ENCODE results near the gene SLC37A3. TPM values are rescaled to one million over a fixed set of nuclear protein-coding genes. Genes with fewer than 3 reads are reported as not detected.
"Not testable (repeated sequence)": the region's sequence is repeated elsewhere in the genome, so short reads cannot be mapped to it uniquely, and the experiment has no call there.

The SLC37A3 gene
- total RNA-seq, 1 donor from 2014 or later = 86.4 TPM

DNA sequence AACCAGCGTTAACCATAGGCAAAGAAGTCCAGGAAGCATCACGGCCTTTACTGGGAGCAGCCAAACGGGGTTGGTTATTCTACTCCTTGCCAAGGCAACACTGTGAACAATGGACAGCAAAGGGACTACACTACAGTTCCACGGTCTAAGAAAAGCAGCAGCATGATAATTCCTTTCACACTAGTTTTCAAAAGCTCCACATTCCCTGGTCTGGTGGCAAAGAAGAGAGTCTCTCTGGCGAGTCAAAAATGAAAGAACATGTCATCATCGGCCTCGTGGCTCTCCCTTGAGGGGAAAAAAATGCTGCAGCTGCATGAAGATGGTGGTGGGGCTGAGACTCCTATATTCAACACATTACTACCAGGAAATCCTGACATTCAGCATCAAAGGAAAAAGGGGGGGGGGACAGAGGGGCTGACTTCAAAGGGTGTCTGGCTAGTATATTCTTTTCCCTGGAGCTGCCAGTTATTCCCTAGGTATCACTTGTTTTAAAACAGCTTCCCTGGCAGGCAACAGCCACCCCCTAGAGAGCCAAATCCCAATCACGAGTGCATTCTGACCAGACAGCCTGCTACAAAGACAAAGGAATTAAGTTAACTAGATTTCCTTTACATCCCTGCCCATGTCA, 49.1 kb downstream of the SLC37A3 start:
- intact Hi-C loops (cut with micrococcal nuclease) = no loop called here

DNA sequence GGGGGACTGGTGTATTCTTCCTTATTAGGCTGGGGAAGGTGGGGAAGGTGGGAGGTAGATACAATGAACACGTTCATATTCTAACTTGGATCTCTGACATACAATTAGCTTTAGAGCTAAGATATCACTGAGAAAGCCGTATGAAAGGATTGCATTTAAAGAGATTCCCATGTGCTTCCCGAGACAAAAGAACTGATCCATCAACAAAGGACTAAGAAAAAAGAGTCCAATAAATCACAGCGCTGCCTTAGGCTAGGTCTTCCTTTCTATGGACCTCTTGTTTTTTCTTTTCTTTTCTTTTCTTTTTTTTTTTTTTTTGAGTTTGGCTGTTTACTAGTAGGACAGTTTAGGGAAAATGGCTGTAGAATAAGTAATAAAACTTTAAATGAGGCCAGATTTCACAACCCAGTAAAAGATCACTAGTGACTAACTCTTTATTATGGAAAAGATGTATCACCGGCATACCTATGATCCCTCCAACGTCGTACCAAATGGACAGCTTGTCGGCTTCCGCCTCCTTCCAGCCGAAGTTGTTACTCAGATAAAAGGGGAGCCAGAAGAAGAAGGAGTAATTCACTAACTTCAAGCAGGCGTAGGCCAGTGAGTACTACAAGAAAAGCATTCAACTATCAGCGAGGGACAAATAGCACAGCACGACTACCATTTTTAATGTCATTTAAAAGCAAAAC, 50.0 kb downstream of the SLC37A3 start:
- intact Hi-C loops (cut with micrococcal nuclease) = no loop called here

DNA sequence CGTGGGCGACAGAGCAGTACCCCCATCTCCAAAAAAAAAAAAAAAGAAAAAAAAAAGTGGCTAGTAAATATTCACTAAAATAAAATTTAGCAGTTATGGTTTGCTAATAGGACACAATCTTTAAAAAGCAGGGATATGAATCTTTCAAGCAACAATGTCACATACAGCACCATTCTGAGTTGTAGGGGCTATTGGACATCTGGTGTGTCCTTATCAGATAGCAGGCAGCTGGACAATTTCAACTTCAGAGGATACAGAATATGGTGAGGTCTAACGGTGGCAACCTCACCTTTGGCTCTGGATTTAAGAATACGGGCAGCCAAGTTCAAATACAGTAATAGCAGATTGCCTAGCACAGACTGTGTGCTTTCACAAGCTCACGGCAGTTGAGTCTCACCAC, 51.1 kb downstream of the SLC37A3 start:
- intact Hi-C loops (cut with micrococcal nuclease) = no loop called here

DNA sequence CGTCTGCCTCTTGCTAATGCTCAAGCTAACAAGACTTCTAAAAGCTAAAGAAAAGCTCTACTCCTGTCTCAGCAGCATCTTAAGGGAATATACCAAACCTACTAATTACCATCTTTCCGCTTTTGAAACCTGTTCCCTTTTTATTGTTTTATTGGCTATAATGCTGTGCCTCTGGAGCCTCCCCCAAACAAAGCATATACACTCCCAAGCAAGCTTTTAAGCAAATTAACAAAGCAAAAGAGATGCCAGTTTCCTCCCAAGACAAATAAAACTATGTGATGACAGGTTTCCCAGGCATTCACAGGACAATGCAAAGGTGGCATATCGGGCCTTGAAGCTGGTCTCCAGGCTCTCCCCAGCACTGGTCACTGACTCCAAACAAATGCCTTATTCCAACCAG, 52.9 kb downstream of the SLC37A3 start:
- intact Hi-C loops (cut with micrococcal nuclease) = no loop called here

DNA sequence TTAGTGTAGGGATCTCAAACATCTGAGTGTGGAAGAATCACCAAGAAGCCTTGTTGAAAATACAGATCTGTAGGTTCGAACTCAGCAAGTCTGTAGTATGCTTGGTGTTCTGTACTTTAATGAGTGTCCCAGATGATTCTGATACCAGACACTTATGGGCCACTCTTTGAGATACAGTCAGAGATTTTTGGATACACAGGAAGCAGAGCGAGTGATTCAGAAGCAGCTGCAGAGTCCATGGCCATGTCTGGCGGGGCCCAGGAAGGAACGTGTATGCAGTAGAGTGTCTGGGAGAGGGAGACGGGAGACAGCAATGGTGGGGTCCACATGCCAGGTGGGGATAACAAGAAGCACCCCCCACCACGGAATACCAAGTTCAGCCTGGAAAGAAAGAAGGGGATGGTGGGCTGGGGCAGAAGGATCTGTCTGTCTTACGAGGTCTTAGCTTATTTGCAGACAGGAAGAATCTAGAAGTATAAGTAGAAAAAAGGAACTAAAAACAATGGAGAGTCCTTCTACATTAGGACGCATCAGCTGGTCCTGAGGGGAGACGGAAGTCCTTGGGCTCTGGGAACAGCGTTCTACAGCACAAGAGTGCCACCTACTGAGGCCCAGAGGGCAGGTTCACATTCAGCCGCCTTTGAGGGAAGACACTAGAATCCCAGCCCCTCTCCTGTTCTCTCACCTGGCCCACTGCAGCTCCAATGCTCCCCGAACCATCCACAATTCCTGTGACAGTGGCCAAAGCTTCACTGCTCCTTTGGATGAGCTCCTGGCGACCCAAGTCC, 55.4 kb downstream of the SLC37A3 start:
- intact Hi-C loops (cut with micrococcal nuclease) = no loop called here

DNA sequence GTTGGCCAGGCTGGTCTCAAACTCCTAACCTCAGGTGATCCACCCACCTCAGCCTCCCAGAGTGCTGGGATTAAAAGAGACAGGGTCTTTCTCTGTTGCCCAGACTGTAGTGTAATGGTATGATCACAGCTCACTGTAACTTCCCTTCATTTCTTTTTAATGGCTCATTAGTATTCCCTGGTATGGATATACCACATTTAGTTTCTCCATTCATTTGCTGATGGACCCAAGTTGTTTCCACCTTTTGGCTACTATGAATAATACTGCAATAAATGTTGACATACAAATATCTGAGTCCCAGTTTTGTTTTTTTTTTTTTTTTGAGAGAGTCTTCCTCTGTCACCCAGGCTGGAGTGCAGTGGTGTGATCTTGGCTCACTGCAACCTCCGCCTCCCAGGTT, 59.4 kb downstream of the SLC37A3 start:
- intact Hi-C loops (cut with micrococcal nuclease) = not testable (repeated sequence)

DNA sequence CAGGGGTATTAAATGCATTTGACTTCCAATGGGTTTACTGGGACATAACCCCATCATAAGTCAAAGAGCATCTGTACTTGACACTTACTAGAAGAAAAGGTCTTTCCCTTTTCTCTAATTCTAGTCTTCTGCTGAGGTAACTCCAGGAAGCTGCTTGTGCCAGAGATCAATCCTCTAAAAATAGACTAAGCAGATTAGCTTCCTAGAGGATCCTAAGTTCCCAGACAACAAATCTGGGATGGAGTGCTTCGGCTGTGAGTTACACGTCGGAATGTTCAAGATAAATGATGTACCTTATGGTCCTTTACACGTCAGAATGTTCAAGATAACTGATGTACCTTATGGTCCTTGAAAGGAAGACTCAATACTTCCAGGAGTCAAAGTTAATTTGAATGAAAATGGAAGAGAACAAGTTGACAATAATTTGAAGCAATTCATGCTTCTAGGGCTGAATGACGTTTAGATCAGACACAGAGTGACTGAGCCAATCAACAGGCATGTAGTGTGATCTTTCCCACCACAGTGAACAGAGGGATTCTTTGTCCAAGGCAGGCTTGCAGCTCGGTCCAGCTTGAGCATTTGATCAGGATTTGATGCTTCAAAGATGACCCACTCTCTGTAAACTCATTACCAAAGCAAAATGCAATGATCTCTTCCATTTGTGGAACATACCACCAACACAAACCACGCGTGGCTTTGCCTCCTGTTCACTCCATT, 63.8 kb downstream of the SLC37A3 start:
- intact Hi-C loops (cut with micrococcal nuclease) = no loop called here

DNA sequence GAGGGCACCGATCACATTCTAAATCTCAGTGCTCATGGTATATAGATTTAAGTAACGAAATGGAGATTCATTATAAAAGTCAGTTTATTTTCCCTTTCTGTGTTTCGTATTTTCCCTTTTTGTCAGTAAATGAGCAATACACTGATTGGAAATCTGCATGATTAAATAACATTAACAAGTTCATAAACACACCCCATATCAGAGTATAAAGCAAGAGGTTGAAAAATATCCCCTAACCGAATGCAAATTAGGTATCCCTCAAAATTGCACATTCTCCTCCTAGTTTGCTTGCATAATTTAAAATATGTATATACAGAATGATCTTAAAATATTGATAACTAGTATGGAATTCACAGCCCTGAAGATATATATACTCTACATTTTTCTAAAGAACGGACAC, 64.6 kb downstream of the SLC37A3 start:
- intact Hi-C loops (cut with micrococcal nuclease) = no loop called here

DNA sequence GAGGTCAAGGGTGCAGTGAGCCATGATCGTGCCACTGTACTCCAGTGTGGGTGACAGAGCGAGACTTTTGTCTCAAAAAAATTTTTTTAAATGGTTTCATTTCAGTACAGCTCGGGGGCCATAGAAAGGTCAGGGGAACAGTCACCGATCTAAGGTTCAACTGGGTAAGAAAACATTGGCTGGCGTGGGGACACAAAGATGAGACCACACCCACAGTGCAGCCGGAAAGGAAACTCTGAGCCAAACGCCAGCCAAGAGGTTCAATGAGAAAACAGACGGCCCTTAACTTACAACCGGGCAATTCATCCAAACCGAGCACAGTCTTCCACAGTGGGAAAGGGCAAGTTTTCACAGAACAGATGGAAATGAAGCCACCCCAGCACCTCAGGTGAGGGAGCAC, 65.1 kb downstream of the SLC37A3 start:
- intact Hi-C loops (cut with micrococcal nuclease) = no loop called here

DNA sequence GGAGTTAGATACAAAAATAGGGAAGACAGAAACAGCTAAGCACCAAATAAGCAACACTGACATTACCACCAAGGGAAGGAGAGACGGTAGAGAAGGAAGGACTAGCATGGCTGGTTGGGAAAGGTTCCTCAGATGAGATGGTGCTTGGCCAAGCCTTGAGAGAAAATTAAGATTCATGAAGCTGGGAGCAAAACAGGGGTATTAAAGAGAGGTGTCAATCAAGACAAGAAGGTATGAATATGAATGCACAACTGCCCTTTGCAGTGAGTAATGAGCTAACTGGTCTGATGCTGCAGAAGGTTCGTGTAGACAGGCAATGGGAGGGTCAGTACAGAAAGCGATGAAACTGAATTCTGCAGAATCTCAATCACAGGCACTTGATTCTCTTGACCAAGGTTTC, 67.7 kb downstream of the SLC37A3 start:
- intact Hi-C loops (cut with micrococcal nuclease) = no loop called here

DNA sequence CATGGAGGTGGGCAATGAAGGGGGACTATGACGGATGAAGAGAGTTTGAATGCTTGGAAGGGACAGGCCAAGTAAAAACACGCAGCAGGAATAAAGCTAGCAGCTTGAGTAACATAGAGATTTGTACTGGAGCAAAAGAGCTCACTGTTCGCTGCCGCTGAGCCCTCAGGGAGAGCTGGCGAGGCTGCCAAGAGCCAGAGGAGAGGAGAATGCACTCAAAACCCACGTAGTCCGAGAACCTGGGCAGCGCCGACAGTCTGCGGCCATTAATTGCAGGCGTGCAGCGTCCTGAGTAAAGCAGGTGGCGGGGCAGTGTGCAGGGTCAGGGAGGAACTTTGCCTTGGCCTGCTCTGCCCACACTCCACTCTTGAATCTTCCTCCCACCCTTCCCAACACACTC, 68.2 kb downstream of the SLC37A3 start:
- intact Hi-C loops (cut with micrococcal nuclease) = no loop called here

DNA sequence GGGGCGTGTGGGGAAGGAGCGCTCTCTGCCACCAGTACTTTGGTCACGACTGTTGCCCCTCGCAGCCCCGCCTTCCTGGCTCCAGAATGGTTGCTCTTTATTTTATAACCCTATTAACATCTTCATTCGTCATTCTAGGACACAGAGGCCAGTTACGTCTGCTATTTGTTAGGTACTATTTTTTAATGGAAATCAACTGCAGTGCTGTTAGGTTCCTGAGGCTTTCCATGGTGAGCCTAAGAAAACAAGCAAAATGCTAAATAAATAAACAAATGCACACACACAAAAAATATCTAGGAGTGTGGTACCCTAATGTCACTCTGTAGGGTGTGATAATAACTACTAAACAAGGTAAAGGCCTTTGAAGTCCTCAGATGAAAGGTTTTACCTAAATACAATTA, 71.1 kb downstream of the SLC37A3 start:
- intact Hi-C loops (cut with micrococcal nuclease) = loop anchor here (2.0 kb wide), 1 partner anchor 74 kb away; no protein-coding TSS in a partner anchor

DNA sequence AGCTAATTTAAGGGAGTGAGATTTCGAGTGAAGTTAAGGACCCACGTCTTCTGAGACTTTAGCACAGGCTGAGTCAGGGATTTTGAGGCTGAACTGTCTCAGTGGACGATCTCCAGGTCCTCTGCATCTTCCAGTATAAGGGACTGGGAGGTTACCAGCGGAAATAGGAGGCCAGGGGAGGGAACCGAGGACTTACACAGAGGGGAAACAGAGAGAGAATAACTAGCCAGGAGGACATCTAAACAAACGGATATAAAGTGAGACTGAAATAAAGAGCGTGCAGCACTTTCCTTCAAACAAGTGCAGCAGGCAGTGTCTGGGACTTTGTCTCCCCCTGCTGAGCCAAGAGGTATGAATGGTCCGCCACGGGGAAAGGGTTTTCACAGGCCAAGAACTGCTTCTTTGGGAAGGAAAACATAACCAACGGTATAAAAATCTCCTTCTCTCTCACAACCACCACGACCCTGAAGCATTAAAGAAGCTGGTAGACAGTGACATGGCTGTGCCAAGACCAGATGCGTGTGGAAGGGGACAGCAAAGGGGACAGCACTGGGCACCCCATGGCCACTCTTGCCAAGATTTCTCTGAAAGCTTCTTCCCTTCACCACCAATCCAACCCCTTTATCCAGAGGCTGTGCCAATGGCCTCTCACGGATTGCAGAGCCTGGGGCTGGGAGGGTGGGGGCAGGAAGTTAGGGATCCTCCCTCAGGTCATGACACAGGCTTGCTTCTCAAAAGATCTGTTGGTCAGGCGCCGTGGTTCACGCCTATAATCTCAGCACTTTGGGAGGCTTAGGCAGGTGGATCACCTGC, 72.0 kb downstream of the SLC37A3 start:
- intact Hi-C loops (cut with micrococcal nuclease) = loop anchor here (1.0 to 2.0 kb wide), 4 partner anchors 74 to 724 kb away; no protein-coding TSS in a partner anchor

DNA sequence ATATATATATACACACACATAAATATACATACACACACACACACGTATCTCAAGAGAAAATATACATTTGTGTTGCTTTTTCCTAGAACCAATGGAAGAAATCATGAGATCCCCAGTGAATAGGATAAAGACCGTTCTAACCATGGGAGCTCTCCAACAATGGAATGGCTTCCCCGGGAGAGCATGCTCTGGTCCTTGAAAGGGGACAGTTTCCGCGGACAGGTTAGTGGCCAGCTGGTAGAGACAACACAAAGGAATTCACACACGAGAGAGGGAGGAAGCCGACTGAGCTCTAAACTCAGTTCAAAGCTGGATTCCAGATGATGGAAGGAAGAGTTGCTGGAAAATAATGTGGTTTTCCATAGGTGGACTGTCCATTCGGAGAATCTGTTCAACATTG, 72.7 kb downstream of the SLC37A3 start:
- intact Hi-C loops (cut with micrococcal nuclease) = no loop called here

DNA sequence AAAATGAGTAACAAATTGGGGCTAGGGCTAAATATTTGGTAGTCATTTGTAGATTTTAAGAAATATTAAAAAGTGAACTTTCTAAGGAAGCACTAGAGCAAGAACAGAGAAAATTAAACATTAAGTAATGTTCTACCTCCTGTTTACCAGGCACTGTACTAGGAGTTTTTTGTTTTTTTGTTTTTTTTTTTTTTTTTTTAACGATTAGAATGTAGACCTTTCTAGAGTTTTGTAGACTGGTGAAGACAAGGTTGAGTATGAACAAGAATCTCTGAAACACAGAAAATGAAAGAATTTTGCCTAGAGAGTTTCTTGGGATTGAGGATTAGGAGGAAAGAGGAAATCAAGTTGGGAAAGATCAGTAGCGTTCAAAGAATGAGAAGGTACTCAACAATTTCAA, 73.6 kb downstream of the SLC37A3 start:
- intact Hi-C loops (cut with micrococcal nuclease) = no loop called here

DNA sequence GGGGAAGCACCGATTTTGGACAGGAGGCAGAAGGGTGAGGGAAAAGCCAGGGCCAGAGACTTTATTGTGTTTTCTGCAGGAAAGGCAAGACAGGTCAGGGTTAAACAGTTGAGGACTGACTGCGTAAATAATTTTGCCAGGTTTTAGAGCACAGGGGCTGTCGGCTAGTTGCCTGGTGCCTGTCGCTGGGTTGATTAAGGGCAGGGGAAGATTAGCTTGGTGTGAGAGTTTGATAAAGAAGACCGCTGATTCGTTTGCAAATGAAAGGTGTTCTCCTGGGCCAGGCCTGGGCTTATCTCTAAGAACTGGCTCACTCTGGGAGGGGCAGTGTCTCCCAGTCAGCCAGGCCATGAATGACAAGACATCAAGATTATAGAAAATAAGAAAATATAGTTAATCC, 75.6 kb downstream of the SLC37A3 start:
- intact Hi-C loops (cut with micrococcal nuclease) = no loop called here

DNA sequence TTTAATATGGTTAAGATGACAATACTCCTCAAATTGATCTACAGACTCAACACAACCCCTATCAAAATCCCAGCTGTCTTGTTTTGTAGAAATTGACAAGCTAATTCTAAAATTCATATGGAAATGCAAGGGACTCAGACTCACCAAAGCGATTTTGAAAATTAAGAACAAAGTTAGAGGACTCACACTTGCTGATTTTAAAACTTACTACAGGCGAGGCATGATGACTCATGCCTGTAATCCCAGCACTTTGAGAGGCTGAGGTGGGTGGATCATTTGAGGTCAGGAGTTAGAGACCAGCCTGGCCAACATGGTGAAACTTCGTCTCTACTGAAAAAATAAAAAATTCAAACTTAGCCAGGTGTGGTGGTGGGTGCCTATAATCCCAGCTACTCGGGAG, 78.3 kb downstream of the SLC37A3 start:
- intact Hi-C loops (cut with micrococcal nuclease) = not testable (repeated sequence)

DNA sequence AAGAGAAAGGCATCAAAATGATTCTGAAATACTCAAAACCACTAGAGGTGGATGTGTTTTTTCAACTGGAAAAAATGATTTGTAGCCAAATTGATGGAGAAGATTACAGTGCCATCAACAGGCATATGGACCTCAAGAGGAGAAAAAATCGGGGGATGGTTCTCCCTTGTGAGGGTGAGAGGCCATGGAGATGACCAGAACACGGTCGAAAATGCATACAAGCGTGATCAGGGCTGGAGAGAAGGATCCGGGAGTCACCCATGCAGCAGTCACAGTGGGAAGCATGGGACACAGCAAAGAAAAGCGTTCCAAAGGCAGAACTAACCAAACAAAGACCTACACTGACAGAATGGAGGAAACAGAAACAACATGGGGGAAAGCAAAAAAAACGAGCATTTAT, 80.3 kb downstream of the SLC37A3 start:
- intact Hi-C loops (cut with micrococcal nuclease) = no loop called here

DNA sequence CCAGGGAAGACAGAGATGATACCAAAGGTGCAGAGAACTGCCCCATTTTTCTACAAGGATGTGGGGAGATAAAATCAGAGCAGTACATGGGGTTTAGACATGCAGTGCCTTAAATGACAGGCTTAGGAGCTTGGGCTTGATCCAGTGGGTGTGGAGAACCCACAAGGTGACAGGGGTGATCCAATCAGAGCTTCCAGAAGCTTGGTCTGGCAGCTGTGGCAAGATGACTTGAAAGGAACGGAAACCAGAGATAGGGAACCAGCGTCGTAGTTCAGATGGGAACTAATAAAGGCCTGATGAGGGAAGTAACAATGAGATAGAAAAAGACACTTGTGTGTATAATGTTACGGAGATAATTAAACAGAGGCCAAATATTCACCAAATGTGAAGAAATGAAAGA, 80.7 kb downstream of the SLC37A3 start:
- intact Hi-C loops (cut with micrococcal nuclease) = no loop called here

DNA sequence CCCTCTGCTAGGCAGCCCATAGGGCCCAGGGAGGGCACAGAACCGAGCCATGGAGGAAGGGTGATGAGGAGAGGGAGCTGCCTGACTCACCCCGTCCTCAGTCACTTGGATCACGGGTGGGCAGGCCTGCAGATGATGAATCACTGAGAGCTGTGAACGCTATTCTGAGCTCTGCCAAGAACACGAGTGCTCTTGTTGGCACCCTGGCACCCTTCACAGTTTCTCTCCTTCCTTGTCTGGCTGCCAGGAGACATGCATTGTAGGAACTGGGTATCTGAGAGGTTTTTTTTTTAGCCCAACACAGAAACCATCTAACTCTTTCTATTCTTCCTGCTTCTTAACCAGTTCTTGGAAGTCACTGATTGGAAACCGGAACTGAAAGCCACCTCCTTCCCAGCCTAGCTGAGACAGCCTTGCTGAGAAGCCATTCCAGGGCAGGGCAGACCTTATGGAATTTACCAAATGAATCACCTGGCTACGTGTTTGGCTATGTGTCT, 82.1 kb downstream of the SLC37A3 start:
- intact Hi-C loops (cut with micrococcal nuclease) = no loop called here

Measured in T-helper 1 cell treated with Interleukin-12 subunit alpha and Interleukin-12 subunit beta and Interleukin-4 antibody, amounts not matched to agents 30 ng/mL and 1 ng/mL, for 36 hours (primary cell).